Body of pancreas (tissue), 4 donors: ENCODE data around the gene MAPK6.

Source experiments
- POLR2A ChIP-seq, 3 donors: fragments of 450-650 bp; IDR thresholded peaks; one replicate each; pipeline ENCODE4 v1.6.1; 2016; ENCODE audit warnings: antibody characterized with exemption in 3 of 3, mild to moderate bottlenecking in 2 of 3
- TF ChIP-seq, protein P1 (sequence below), 7 experiments: fragments of 450-650 bp in 4 of 7; fragments of 200-600 bp in 3 of 7; sonication (generic) in 3 of 7; IDR thresholded peaks; one replicate each; pipeline ENCODE4 v1.5.1; 2016 to 2019; ENCODE audit warnings: antibody characterized with exemption in 7 of 7

DNA sequence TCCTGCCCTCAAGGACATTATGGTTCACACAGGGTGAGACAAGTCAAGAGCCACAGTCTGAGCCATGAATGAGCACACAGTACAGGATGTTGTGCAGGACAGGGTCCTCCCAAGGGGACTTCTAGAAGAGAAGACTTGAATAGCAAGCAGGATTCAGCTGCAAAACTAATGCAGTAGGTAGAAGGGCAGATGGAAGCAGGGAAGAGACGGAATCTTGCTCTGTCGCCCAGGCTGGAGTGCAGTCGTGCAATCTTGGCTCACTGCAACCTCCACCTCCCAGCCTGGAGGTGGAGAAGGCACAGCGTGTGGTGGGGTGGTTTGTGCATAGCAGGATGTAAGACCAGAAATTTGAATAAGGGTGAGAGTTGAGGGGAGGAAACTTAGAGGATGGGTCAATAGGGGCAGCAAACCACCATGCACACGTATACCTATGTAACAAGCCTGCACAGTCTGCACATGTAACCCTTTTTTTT, 85.5 kb downstream of the MAPK6 start:
- no peak for TF ChIP-seq POLR2A (IDR thresholded peaks at IDR 0.05)
- TF ChIP-seq, protein P1, sequence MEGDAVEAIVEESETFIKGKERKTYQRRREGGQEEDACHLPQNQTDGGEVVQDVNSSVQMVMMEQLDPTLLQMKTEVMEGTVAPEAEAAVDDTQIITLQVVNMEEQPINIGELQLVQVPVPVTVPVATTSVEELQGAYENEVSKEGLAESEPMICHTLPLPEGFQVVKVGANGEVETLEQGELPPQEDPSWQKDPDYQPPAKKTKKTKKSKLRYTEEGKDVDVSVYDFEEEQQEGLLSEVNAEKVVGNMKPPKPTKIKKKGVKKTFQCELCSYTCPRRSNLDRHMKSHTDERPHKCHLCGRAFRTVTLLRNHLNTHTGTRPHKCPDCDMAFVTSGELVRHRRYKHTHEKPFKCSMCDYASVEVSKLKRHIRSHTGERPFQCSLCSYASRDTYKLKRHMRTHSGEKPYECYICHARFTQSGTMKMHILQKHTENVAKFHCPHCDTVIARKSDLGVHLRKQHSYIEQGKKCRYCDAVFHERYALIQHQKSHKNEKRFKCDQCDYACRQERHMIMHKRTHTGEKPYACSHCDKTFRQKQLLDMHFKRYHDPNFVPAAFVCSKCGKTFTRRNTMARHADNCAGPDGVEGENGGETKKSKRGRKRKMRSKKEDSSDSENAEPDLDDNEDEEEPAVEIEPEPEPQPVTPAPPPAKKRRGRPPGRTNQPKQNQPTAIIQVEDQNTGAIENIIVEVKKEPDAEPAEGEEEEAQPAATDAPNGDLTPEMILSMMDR (IDR thresholded peaks at IDR 0.05): no peak
